Measurements from ENCODE around the gene COL4A2.

COL4A2 gene

DNA sequence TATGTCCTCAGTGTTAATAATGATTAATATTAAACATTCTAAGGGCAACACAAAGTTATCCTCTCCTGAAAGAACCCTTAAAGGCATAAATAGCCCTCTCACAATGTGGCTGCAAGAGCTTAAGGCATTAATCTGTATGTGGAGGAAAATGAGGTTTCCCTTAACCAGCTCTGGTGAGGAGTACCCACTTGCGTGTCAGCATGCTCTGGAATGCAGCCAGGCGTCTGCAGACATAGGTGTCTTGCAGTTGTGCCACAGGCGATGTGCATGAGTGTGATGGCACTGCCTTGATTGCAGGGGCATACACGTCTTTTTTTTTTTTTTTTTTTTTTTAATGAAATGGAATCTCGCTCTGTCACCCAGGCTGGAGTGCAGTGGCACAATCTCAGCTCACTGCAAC is 162.5 kb downstream of the COL4A2 start:
- TF ChIP-seq CTCF (IDR thresholded peaks at IDR 0.05; ENCODE audit: low read depth, low read length, missing control alignments): no peak
- DNase-seq (ENCODE audit: extremely low read depth, low read depth): no peak
- H3K4me3 ChIP-seq (replicated peaks; ENCODE audit: low read depth, low read length): no peak overlapping the region

GRCh38 chr13:110470272-110471009 is 163.4 kb downstream of the COL4A2 start:
- H3K4me3 ChIP-seq (replicated peaks; ENCODE audit: low read depth, low read length): no peak overlapping the region
- TF ChIP-seq CTCF (IDR thresholded peaks at IDR 0.05; ENCODE audit: low read depth, low read length, missing control alignments): no peak
- DNase-seq (ENCODE audit: extremely low read depth, low read depth): no peak

DNA sequence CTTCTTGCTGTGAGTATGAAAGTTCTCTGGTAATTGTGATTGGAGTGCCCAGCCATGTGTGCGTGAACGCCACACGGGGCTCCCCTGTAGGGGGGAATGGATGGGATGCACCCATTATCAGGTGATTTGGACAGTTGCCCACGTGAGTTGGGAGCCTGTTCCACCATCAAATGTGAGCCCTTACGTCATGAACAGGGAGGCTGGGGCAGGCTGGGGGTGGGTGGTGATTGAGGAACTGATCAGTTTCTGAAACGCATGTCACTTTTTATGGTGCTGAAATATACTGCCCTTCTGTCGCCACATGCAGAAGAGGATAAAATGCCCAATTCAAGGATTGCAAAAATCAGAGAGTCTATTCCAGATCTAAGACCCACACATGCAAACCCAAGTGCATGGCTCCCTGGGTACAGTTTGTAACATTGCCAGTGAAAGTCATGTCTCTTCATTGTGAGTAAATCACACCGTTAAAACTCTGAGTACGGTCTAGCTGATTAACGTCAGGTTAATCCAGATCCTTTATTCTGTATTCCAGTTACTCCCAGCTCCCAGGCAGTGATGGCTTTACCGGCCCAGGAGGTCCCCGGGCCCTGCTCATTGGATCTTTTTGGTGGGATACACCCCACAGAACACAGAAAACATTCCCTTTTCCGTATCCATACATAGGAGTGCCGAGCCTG is 164.2 kb downstream of the COL4A2 start:
- no peak overlapping the region for H3K4me3 ChIP-seq (replicated peaks; ENCODE audit: low read depth, low read length)
- no peak for TF ChIP-seq CTCF (IDR thresholded peaks at IDR 0.05; ENCODE audit: low read depth, low read length, missing control alignments)
- DNase-seq (ENCODE audit: extremely low read depth, low read depth): no peak

DNA sequence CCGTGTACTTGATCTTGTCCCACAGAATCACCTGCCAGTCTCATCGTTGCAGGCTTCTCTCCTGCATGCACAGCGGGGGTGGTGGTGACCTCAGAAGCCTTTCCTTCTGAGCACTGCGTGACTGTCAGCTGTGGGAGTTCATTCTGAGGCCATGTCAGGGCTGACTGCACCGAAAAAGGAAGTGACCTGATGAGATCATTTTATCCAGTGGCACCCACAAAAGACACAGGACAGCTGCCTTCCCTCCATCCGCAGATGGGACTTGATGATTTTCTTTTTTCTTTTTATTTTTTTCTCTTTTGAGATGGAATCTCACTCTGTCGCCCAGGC is 164.7 kb downstream of the COL4A2 start:
- no peak for DNase-seq (ENCODE audit: extremely low read depth, low read depth)
- no peak for TF ChIP-seq CTCF (IDR thresholded peaks at IDR 0.05; ENCODE audit: low read depth, low read length, missing control alignments)
- H3K4me3 ChIP-seq (replicated peaks; ENCODE audit: low read depth, low read length): no peak overlapping the region

DNA sequence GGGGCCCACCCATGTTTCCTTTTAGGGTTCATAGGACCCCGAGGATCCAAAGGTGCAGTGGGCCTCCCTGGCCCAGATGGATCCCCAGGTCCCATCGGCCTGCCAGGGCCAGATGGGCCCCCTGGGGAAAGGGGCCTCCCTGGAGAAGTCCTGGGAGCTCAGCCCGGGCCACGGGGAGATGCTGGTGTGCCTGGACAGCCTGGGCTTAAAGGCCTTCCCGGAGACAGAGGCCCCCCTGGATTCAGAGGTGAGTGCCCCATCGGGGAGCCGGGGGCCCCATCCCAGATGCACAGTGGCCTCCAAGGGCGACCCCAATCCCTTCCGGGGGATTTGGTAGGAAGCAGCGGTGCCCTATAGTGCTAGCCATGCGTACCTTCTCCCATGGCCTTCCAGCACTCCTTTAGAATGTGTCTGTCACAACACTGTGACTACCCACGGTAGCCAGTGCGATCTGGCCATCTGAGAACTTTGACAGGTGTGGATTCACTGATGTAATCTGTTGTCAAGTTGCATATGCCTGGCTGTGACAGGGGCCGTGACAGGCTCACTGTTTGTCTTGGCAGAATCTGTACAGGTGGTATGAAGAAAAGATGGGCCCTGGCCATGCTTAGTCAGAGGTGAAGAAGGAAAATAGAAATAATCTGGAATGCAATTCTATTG is 165.9 kb downstream of the COL4A2 start:
- TF ChIP-seq CTCF (IDR thresholded peaks at IDR 0.05; ENCODE audit: low read depth, low read length, missing control alignments): no peak
- no peak overlapping the region for H3K4me3 ChIP-seq (replicated peaks; ENCODE audit: low read depth, low read length)
- DNase-seq (ENCODE audit: extremely low read depth, low read depth): no peak

DNA sequence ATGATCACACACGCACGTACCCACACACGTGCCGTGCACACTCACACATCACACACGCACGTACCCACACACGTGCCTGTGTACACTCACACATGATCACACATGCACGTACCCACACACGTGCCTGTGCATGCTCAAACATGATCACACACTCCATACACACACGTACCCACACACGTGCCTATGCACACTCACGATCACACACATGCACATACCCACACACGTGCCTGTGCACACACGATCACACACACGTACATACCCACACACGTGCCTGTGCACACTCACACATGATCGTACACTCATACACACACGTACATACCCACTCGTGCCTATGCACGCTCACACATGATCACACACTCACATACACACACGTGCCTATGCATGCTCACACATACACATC is 167.6 kb downstream of the COL4A2 start:
- TF ChIP-seq CTCF (IDR thresholded peaks at IDR 0.05; ENCODE audit: low read depth, low read length, missing control alignments): no peak

More for the DNA sequence above, 167.6 kb downstream of the COL4A2 start:
- no peak overlapping the region for H3K4me3 ChIP-seq (replicated peaks; ENCODE audit: low read depth, low read length)
- DNase-seq (ENCODE audit: extremely low read depth, low read depth): no peak
